Ishikawa (cell line): ENCODE results near the gene ADGRE3.

Source experiments
- CEBPB ChIP-seq: IDR thresholded peaks from 2 replicates; pipeline ENCODE4 v1.6.1; 2012
- EP300 ChIP-seq: IDR thresholded peaks from 2 replicates; pipeline ENCODE4 v1.6.1; 2012; ENCODE audit warnings: borderline replicate concordance
- MAX ChIP-seq: IDR thresholded peaks from 2 replicates; pipeline ENCODE4 v1.6.1; 2012
- NFIC ChIP-seq: IDR thresholded peaks from 2 replicates; pipeline ENCODE4 v1.6.1; 2012
- REST ChIP-seq: IDR thresholded peaks from 2 replicates; pipeline ENCODE4 v1.6.1; 2012; ENCODE audit warnings: low read depth, mild to moderate bottlenecking
- TAF1 ChIP-seq: IDR thresholded peaks from 2 replicates; pipeline ENCODE4 v1.6.1; 2012; ENCODE audit warnings: low read depth, mild to moderate bottlenecking
- YY1 ChIP-seq: IDR thresholded peaks from 2 replicates; pipeline ENCODE4 v1.6.1; 2012; ENCODE audit warnings: low read depth

GRCh38 chr19:14570864-14571527 lies 103.6 kb downstream of the ADGRE3 start:
- TF ChIP-seq REST (no peak), NFIC (no peak), CEBPB (no peak), EP300 (no peak), YY1 (no peak), TAF1 (no peak), MAX (no peak)
